GM18498 (cell line): Measurements from ENCODE around the gene IL4.
"Not testable (repeated sequence)": the region's sequence is repeated elsewhere in the genome, so short reads cannot be mapped to it uniquely, and the experiment has no call there.

Source experiments
- ATAC-seq: cut with Tn5 transposase; IDR thresholded peaks from one replicate; pipeline ENCODE4 v1.9.1; 2021; ENCODE audit warnings: mild to moderate bottlenecking, moderate library complexity; ENCODE audit not compliant: unreplicated experiment

The IL4 gene

DNA sequence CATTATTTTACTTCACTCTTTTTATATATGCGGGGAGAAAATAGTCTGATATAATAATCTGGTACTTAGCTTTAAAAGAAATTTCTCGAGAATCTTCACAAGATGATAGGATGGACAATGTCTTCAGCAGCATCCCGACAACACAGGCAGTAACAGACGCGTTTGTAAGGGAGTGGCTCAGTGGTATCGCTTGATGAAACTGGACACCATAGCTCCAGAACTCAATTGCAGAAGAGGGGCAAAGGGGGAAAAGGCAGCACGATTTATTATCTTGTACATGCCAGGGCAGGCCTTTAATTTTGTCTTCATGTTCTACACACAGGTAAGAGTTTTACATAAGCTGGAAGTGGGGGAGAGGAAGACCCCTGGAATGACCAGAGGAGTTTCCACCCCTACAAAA is 15.7 kb downstream of the IL4 start:
- no peak for ATAC-seq

DNA sequence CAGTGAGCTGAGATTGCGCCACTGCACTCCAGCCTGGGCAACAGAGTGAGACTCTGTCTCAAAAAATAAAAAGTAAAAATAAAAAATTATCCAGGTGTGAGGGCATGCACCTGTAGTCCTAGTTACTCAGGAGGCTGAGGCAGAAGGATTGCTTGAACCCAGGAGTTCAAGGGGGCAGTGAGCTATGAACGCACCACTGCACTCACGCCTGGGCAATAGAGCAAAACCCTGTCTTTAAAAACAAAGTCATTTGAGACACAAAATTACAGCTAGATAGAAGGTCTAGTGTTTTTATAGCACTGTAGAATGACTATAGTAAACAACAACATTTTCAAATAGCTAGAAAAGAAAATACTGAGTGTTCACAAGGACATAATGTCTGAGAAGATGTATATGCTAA is 16.4 kb downstream of the IL4 start:
- ATAC-seq = no peak

DNA sequence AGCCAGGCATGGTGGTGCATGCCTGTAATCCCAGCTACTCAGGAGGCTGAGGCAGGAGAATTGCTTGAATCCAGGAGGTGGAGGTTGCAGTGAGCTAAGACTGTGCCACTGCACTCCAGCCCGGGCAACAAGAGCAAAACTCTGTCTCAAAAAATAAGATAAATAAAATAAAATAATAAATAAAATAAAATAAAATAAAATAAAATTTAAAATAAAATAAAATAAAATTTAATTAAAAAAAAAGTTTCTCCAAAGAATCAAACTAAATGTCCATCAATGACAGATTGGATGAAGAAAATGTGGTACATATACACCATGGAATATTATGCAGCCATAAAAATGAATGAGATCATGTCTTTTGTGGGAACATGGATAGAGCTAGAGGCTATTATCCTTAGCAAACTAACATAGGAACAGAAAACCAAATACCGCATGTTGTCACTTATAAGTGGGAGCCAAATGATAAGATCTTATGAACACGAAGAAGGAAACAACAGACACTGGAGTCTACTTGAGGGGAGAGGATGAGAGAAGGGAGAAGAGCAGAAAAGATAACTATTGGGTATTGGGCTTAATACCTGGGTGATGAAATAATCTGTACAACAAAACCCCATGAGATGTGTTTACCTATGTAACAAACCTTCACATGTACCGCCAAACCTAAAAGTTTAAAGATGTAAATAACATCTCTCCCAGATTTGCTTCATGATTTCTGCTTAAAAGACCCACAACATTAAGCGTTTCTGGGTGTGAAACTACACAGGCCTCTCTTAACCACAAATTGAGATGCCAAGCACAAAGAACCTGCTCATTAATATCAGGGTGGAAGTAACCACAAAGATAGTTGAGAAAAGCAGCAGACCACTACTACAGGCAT is 18.2 kb downstream of the IL4 start:
- not testable (repeated sequence) for ATAC-seq

DNA sequence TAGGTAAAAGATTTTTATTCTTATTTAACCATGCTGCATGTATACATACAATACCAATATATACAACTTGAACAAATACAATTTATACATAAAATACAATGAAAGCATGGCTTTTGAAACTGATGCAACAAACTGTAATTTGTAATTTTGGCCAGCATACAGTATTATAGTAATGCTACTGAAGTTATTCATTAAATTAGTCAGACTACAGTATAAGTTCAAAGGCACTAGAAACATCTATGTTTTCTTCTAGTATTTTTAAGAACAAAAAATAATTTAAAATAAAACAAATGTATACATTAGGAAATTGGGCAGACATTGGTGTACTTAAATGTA is 18.8 kb downstream of the IL4 start:
- ATAC-seq = no peak

DNA sequence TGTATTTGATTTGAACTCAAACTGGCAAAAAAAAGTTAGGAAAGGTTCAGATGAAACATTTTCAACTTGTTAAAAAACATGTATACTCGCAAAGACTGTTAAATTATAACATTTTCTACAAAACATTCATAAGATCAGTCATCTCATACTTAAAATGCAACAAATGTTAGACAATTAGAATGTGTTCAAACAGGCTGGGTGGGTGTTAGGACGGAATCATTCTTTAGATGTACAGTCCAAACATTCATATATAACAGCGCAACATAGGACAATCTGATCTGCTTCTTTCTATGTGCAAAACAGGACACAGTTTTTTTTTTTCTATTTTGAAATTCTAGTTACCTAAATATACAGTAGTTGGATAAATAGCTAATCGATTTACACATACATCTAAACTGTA is 22.2 kb downstream of the IL4 start:
- no peak for ATAC-seq

DNA sequence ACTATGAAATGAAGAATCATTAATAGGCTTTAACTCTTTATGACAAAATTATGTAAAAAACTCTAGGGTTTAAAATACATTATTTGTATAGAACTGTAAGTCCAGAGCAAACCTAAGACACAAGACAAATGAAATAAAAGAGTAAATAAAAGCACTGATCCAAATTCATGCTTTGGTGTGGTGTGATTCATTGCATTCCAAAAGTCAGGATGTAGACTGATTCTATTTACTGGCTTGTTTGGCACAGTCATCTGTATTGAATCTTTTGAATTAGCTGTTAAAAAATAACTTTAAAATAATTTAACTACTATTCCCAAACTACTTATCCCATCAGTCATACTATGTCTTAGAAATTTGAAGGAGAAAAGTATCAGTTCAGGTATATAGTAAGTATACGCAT is 31.1 kb downstream of the IL4 start:
- no peak for ATAC-seq

DNA sequence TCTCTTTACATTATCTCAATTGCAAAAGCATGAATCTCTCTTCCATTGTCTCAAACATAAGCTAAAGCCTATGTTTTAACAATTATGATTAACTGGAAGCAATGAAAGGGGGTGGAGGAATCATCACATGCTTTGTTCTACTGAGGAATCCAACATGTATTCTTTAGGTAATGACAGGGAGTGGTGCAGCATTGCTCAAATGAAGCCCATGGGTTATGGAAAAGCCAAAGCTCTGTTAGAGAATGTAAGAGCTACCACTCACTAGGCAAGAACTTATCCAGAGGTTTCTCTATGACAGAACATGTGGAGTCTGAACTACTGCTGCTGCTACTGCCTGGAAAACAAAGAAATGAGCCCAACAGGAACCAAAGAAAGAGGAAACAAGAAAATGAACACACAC is 34.9 kb downstream of the IL4 start:
- no peak for ATAC-seq

DNA sequence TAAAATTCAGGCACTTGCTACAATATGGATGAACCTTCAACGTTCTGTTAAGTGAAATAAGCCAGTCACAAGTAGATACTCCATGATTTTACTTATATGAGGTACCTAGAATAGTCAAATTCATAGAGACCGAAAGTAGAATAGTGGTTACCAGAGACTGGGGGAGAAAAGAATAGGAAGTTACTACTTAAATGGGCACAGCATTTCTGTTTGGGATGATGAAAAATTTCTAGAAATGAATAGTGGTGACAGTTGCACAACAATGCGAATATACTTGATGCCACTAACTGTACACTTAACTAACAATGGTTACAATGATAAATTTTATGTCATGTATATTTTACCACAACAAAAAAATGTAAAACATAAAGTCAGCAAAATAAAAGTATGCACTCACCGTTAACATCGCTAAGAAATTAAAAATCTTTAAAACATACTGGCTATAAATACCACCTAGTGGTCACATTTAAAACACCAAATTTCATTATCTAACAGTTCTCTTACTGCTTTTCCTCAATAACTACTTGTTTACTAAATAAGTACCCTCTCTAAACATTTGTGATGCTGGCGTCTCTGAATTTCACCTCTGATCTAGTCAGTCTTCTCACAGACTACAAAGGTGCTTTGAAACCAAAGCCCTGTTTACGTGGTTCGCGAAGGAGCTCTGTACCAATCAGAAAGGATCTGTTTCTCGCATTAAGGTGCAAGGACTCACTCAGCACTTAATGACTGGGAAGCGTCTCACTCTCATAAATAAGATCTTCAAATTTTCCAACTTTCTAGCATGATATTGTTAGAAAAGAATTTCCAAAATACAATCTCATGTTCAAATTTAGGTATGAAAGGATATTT is 40.9 kb downstream of the IL4 start:
- no peak for ATAC-seq

DNA sequence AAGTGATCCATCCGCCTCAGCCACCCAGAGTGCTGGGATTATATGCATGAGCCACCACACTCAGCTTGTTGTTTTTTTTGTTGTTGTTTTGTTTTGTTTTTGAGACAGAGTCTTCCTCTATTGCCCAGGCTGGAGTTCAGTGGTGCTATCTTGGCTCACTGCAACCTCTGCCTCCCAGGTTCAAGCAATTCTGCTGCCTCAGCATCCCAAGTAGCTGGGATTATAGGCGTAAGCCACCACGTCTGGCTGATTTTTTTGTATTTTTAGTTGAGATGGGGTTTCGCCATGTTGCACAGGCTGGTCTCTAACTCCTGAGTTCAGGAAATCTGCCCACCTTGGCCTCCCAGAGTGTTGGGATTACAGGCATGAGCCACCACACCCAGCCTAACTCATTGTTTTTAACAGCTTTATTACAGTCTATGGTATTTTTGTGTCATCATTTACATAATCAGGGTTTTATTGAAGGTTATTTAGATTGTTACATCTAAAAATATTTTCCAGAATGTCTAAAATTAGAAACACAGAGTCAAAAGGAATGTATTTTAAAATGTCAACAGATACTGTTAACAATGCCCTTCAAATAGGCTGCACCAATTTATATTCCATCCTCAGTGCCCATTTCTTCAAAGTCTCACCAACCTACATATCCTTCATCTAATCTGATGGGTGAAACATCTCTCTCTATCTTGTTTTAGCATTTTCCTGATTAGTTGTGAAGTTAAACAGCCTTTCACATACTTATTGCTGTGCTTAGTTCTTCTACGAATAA is 44.9 kb downstream of the IL4 start:
- no peak for ATAC-seq

DNA sequence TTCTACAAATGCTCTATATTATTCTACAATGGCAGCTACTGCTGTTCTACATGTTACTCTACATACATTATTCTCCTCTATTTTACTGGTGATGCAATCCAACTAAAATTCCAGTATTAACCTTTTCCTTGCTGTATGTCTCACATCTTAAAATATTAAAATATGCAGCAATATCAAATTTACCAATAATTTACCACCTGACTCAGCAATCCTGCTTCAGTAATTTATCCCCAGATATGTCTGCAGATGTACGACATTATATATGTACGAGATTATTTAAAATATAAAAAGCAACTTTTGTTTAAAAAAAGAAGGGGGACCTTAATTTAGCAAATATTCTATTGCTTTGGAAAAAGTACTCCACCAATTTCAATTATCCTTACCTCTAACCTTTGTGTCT is 52.0 kb downstream of the IL4 start:
- no peak for ATAC-seq

DNA sequence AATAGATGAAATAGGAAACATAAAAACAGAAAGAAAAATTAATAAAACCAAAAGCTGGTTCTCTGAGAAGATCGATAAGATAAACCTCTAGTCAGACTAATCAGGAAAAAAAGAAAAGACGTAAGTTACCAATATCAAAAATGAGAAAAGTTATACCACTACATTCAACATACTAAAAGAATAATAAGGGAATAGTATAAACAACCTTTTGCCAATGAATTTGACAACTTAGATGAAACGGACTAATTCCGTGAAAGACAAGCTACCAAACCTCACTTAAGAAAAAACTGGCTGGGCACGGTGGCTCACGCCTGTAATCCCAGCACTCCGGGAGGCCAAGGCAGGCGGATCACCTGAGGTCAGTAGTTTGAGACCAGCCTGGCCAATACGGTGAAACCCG is 56.1 kb downstream of the IL4 start:
- ATAC-seq = no peak
